Neural progenitor cell (in vitro differentiated cells): ENCODE data around the gene SEMA6C. TPM values are rescaled to one million over a fixed set of nuclear protein-coding genes. Genes with fewer than 3 reads are reported as not detected.

Experiments
- DNase-seq: peaks from one replicate; pipeline ENCODE4 v3.0.0-alpha.2; 2016; ENCODE audit warnings: low spot score
- H2AFZ ChIP-seq: fragments of 200-600 bp; sonication (generic); replicated peaks from 2 replicates; pipeline ENCODE4 v1.6.1; 2016; ENCODE audit warnings: antibody characterized with exemption
- H3F3A ChIP-seq: fragments of 200-600 bp; sonication (generic); 2 replicates; pipeline ENCODE4 v1.6.1; 2016; ENCODE audit warnings: antibody characterized with exemption, low read depth
- H3K27ac ChIP-seq: fragments of 200-600 bp; sonication (generic); 2 replicates; pipeline ENCODE4 v1.5.1; 2016; ENCODE audit warnings: mild to moderate bottlenecking
- H3K27me3 ChIP-seq: fragments of 200-600 bp; sonication (generic); 2 replicates; pipeline ENCODE4 v1.6.1; 2016; ENCODE audit warnings: mild to moderate bottlenecking, moderate library complexity
- H3K36me3 ChIP-seq: fragments of 200-600 bp; sonication (generic); 2 replicates; pipeline ENCODE4 v1.5.1; 2016
- H3K4me1 ChIP-seq: fragments of 200-600 bp; sonication (generic); 2 replicates; pipeline ENCODE4 v1.6.1; 2016; ENCODE audit warnings: mixed run types
- H3K4me2 ChIP-seq: fragments of 200-600 bp; sonication (generic); 2 replicates; pipeline ENCODE4 v1.6.1; 2016
- H3K4me3 ChIP-seq: fragments of 200-600 bp; sonication (generic); 2 replicates; pipeline ENCODE4 v1.5.1; 2016
- H3K79me2 ChIP-seq: fragments of 200-600 bp; sonication (generic); 2 replicates; pipeline ENCODE4 v1.6.1; 2016; ENCODE audit warnings: low read depth
- H3K9ac ChIP-seq: fragments of 200-600 bp; sonication (generic); 2 replicates; pipeline ENCODE4 v1.6.1; 2016
- H3K9me3 ChIP-seq: fragments of 200-600 bp; sonication (generic); 2 replicates; pipeline ENCODE4 v1.5.1; 2016; ENCODE audit warnings: low read depth
- H4K20me1 ChIP-seq: fragments of 200-600 bp; sonication (generic); 2 replicates; pipeline ENCODE4 v1.6.1; 2016; ENCODE audit warnings: low read depth
- H3K27ac Mint-ChIP-seq: 3 replicates; pipeline ENCODE4 v1.8.0; 2021; ENCODE audit warnings: mixed read lengths
- H3K27me3 Mint-ChIP-seq: 2 replicates; pipeline ENCODE4 v1.8.0; 2022; ENCODE audit warnings: low read depth, mild to moderate bottlenecking, inconsistent platforms, moderate library complexity, mixed read lengths; ENCODE audit not compliant: insufficient read depth
- H3K36me3 Mint-ChIP-seq: 3 replicates; pipeline ENCODE4 v1.8.0; 2021; ENCODE audit warnings: mixed read lengths
- H3K4me1 Mint-ChIP-seq: 3 replicates; pipeline ENCODE4 v1.8.0; 2021; ENCODE audit warnings: mixed read lengths
- H3K4me3 Mint-ChIP-seq: 3 replicates; pipeline ENCODE4 v1.8.0; 2021; ENCODE audit warnings: mild to moderate bottlenecking, moderate library complexity, mixed read lengths
- H3K9me3 Mint-ChIP-seq: 3 replicates; pipeline ENCODE4 v1.8.0; 2020; ENCODE audit warnings: mixed read lengths
- CTCF ChIP-seq: fragments of 200-600 bp; sonication (generic); IDR thresholded peaks from 2 replicates; pipeline ENCODE4 v1.5.1; 2017; ENCODE audit warnings: antibody characterized with exemption, mild to moderate bottlenecking
- EZH2 ChIP-seq: fragments of 200-600 bp; sonication (generic); IDR thresholded peaks from 2 replicates; pipeline ENCODE4 v1.6.1; 2017; ENCODE audit warnings: antibody characterized with exemption, mild to moderate bottlenecking, moderate library complexity
- EZH2phosphoT487 ChIP-seq: fragments of 200-600 bp; sonication (generic); IDR thresholded peaks from 2 replicates; pipeline ENCODE4 v1.6.1; 2017; ENCODE audit warnings: antibody characterized with exemption
- total RNA-seq: library from RNA; depleted of rRNA; stranded (reverse); fragments of >200 nt; gene quantifications from 2 replicates; pipeline ENCODE4 v1.2.3, GENCODE V29; 2015; ENCODE audit warnings: low replicate concordance

Gene SEMA6C
- total RNA-seq, 1 donor from 2014 or later = 5.6 TPM

- Histone ChIP-seq H3K36me3 (no peaks in the 10 kb centered on the region), H3F3A (peaks cover 21% of the 10 kb centered on the region), H3K4me2 (no peak overlapping the region), H4K20me1 (peaks cover 26% of the 10 kb centered on the region), H3K9ac (no peak overlapping the region), H3K79me2 (no peaks in the 10 kb centered on the region), H3K4me1 (peaks cover 30% of the 10 kb centered on the region), H3K27me3 (peaks cover 21% of the 10 kb centered on the region), H3K9me3 (no peaks in the 10 kb centered on the region), H3K27ac (no peak overlapping the region), H3K4me3 (no peak overlapping the region), H2AFZ (no peak overlapping the region)
- Mint-ChIP-seq H3K4me3 (peak overlapping the region; percentile 77), H3K27me3 (peaks cover 16% of the 10 kb centered on the region), H3K9me3 (no peaks in the 10 kb centered on the region), H3K4me1 (peaks cover 37% of the 10 kb centered on the region), H3K36me3 (peaks cover 15% of the 10 kb centered on the region), H3K27ac (peak overlapping the region; percentile 18)
- DNase-seq = peak; percentile 5
- TF ChIP-seq EZH2 = no peak
- no peak for TF ChIP-seq CTCF
- no peak for TF ChIP-seq EZH2phosphoT487
Observed at GRCh38 chr1:151142411-151143056, 3.9 kb downstream of the SEMA6C start.

DNA sequence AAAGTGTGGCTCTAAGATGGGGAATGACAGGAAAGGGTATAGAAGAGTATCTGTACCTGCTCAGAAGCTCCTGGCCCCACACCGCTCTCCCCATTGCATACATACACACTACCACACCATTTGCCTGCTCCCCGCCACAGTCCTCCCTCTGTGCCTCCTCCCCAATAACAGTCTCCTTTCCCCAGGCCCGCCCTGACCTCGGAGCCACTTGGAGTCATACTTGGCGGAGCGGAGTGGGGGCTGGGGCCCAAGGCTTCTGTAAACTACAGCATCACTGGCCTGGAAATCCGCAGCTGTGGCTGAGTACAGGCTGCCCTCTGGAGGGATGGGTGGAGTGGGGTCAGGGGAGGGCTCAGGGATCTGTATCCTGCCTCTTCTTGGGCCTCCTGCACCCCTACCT is 8.6 kb downstream of the SEMA6C start:
- Mint-ChIP-seq H3K36me3 (peaks cover 31% of the 10 kb centered on the region), H3K27me3 (peaks cover 10% of the 10 kb centered on the region), H3K9me3 (no peaks in the 10 kb centered on the region), H3K27ac (no peak overlapping the region), H3K4me1 (peaks cover 5% of the 10 kb centered on the region), H3K4me3 (no peak overlapping the region)
- TF ChIP-seq EZH2 (no peak), EZH2phosphoT487 (no peak), CTCF (no peak)
- no peak overlapping the region for H3K4me2 ChIP-seq
- no peak overlapping the region for H3K9ac ChIP-seq
- peaks cover 4% of the 10 kb centered on the region for H3F3A ChIP-seq
- H3K4me3 ChIP-seq = no peak overlapping the region
- no peaks in the 10 kb centered on the region for H3K9me3 ChIP-seq
- peaks cover 7% of the 10 kb centered on the region for H4K20me1 ChIP-seq
- H3K27me3 ChIP-seq = peaks cover 19% of the 10 kb centered on the region
- H3K79me2 ChIP-seq = no peaks in the 10 kb centered on the region
- H2AFZ ChIP-seq = no peak overlapping the region
- DNase-seq = no peak
- H3K36me3 ChIP-seq = no peaks in the 10 kb centered on the region
- no peak overlapping the region for H3K27ac ChIP-seq
- H3K4me1 ChIP-seq = no peaks in the 10 kb centered on the region

DNA sequence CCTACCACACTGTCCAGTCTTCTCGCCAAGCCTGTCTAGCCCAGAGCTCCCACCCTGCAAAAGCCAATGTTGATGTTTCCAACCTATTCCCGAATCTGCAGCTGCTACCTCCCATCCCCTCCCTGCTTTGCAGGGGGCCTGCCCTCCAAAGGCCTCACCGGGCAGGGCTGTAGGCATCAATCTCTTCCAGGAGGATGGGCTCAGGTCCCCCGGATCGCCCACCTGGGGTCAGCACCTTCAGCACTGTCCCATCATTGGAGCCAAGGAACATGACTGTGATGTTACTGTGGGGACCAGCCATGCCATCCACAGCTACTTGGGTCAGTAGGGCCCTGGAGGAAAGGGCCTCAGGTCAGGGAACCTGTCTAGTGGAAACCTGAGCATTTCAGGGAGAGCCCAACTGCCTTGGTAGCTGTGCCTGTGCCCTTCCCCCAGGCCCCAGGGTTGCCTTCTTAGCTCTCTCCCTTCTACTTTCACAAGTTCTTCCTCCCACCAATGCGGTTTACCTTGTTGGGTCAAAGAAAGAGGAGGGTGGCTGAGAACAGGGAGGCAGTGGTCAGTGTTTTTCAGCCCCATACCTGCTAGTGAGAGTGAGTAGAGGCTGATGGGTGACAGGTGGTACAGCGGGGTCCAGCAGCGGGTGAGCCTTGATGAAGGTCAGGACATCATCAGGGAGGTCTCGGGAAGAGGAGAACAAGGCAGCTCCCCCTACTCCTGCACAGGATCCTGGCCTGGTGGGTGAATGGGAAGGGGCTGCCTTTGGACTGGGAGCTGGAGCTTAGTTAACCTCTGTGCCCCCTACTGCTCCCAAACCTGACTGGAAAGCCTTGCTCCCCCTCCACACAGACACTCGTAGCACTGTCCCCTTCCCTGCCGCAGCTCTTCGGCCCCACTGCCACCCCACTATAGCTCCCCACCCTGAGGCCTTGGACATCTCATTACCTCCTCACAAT is 10.7 kb downstream of the SEMA6C start:
- peak overlapping the region; percentile 27 for H3K4me3 Mint-ChIP-seq
- no peak for TF ChIP-seq EZH2
- peak; percentile 10 for TF ChIP-seq CTCF
- no peak overlapping the region for H3K4me2 ChIP-seq
- no peaks in the 10 kb centered on the region for H3K36me3 ChIP-seq
- peaks cover 17% of the 10 kb centered on the region for H3K27me3 Mint-ChIP-seq
- H3K79me2 ChIP-seq = no peaks in the 10 kb centered on the region
- peaks cover 11% of the 10 kb centered on the region for H3K4me1 Mint-ChIP-seq
- peak overlapping the region; percentile 60 for H3K27ac Mint-ChIP-seq
- no peaks in the 10 kb centered on the region for H4K20me1 ChIP-seq
- H2AFZ ChIP-seq = no peak overlapping the region
- no peak overlapping the region for H3K9ac ChIP-seq
- DNase-seq = no peak
- H3K4me3 ChIP-seq = no peak overlapping the region
- H3K27ac ChIP-seq = no peak overlapping the region
- H3K4me1 ChIP-seq = peaks cover 11% of the 10 kb centered on the region
- H3K27me3 ChIP-seq = peaks cover 40% of the 10 kb centered on the region
- peaks cover 17% of the 10 kb centered on the region for H3F3A ChIP-seq
- no peaks in the 10 kb centered on the region for H3K9me3 ChIP-seq
- peaks cover 34% of the 10 kb centered on the region for H3K36me3 Mint-ChIP-seq
- H3K9me3 Mint-ChIP-seq = no peaks in the 10 kb centered on the region
